HEK293 (cell line): Measurements from ENCODE around the gene AMZ2.

ENCODE experiments used
- GLI2 ChIP-seq: fragments of 450-650 bp; formaldehyde crosslinking; IDR thresholded peaks from 2 replicates; pipeline ENCODE4; 2017; ENCODE audit warnings: missing biosample characterization, missing genetic modification characterization, low read depth, borderline replicate concordance
- KLF1 ChIP-seq: fragments of 450-650 bp; formaldehyde crosslinking; IDR thresholded peaks from 2 replicates; pipeline ENCODE4 v1.5.1; 2016; ENCODE audit warnings: missing biosample characterization, missing genetic modification characterization
- MEIS1 ChIP-seq: sonication (generic); formaldehyde crosslinking; IDR thresholded peaks from 2 replicates; pipeline ENCODE4 v1.8.1; 2022; ENCODE audit warnings: missing genetic modification reagents, mild to moderate bottlenecking, borderline replicate concordance
- RBAK ChIP-seq: fragments of 450-650 bp; formaldehyde crosslinking; IDR thresholded peaks from 2 replicates; pipeline ENCODE4 v1.5.1; 2016; ENCODE audit warnings: missing biosample characterization, missing genetic modification characterization
- SP2 ChIP-seq: fragments of 450-650 bp; formaldehyde crosslinking; IDR thresholded peaks from 2 replicates; pipeline ENCODE4 v1.5.1; 2016; ENCODE audit warnings: missing biosample characterization, missing genetic modification characterization
- ZBTB20 ChIP-seq: fragments of 450-650 bp; formaldehyde crosslinking; IDR thresholded peaks from 2 replicates; pipeline ENCODE4 v1.5.1; 2016; ENCODE audit warnings: missing biosample characterization, missing genetic modification characterization
- ZNF133 ChIP-seq: fragments of 450-650 bp; formaldehyde crosslinking; IDR thresholded peaks from 2 replicates; pipeline ENCODE4 v1.5.1; 2016; ENCODE audit warnings: missing biosample characterization, missing genetic modification characterization
- ZNF157 ChIP-seq: fragments of 450-650 bp; formaldehyde crosslinking; IDR thresholded peaks from 2 replicates; pipeline ENCODE4 v1.5.1; 2016; ENCODE audit warnings: missing biosample characterization, missing genetic modification characterization
- ZNF16 ChIP-seq: fragments of 450-650 bp; formaldehyde crosslinking; IDR thresholded peaks from 2 replicates; pipeline ENCODE4 v1.5.1; 2016; ENCODE audit warnings: low read depth, missing biosample characterization, missing genetic modification characterization
- ZNF24 ChIP-seq: fragments of 450-650 bp; formaldehyde crosslinking; IDR thresholded peaks from 2 replicates; pipeline ENCODE4 v1.5.1; 2016; ENCODE audit warnings: missing biosample characterization, missing genetic modification characterization
- ZNF423 ChIP-seq: fragments of 450-650 bp; formaldehyde crosslinking; IDR thresholded peaks from 2 replicates; pipeline ENCODE4 v1.5.1; 2016; ENCODE audit warnings: missing biosample characterization, missing genetic modification characterization
- ZNF514 ChIP-seq: fragments of 450-650 bp; formaldehyde crosslinking; IDR thresholded peaks from 2 replicates; pipeline ENCODE4 v1.5.1; 2016; ENCODE audit warnings: missing biosample characterization, missing genetic modification characterization
- ZNF549 ChIP-seq: fragments of 450-650 bp; IDR thresholded peaks from 2 replicates; pipeline ENCODE4 v1.5.1; 2018; ENCODE audit warnings: missing biosample characterization, missing genetic modification characterization, mild to moderate bottlenecking, inconsistent platforms, moderate library complexity
- ZNF585B ChIP-seq: fragments of 450-650 bp; formaldehyde crosslinking; IDR thresholded peaks from 2 replicates; pipeline ENCODE4 v1.5.1; 2016; ENCODE audit warnings: missing biosample characterization, missing genetic modification characterization
- ZNF621 ChIP-seq: fragments of 450-650 bp; formaldehyde crosslinking; IDR thresholded peaks from 2 replicates; pipeline ENCODE4 v1.5.1; 2017; ENCODE audit warnings: missing biosample characterization, missing genetic modification characterization
- ZNF624 ChIP-seq: fragments of 450-650 bp; formaldehyde crosslinking; IDR thresholded peaks from 2 replicates; pipeline ENCODE4 v1.5.1; 2017; ENCODE audit warnings: missing biosample characterization, missing genetic modification characterization
- ZNF658 ChIP-seq: fragments of 450-650 bp; formaldehyde crosslinking; IDR thresholded peaks from 2 replicates; pipeline ENCODE4; 2016; ENCODE audit warnings: missing biosample characterization, missing genetic modification characterization
- ZNF792 ChIP-seq: fragments of 450-650 bp; formaldehyde crosslinking; IDR thresholded peaks from 2 replicates; pipeline ENCODE4 v1.5.1; 2016; ENCODE audit warnings: missing biosample characterization, missing genetic modification characterization
- TF ChIP-seq, protein P1 (sequence below): fragments of 450-650 bp; formaldehyde crosslinking; IDR thresholded peaks from 2 replicates; pipeline ENCODE4 v1.5.1; 2016; ENCODE audit warnings: missing biosample characterization, missing genetic modification characterization
- TF ChIP-seq, protein P2 (sequence below): fragments of 450-650 bp; formaldehyde crosslinking; IDR thresholded peaks from 2 replicates; pipeline ENCODE4 v1.5.1; 2017; ENCODE audit warnings: missing biosample characterization, missing genetic modification characterization
- TF ChIP-seq, protein P3 (sequence below): fragments of 450-650 bp; IDR thresholded peaks from 2 replicates; pipeline ENCODE4 v1.5.1; 2018; ENCODE audit warnings: missing biosample characterization, missing genetic modification characterization
- TF ChIP-seq, protein P4 (sequence below): fragments of 450-650 bp; formaldehyde crosslinking; IDR thresholded peaks from 2 replicates; pipeline ENCODE4 v1.5.1; 2016; ENCODE audit warnings: missing biosample characterization, missing genetic modification characterization
- TF ChIP-seq, protein P5 (sequence below): fragments of 450-650 bp; formaldehyde crosslinking; IDR thresholded peaks from 2 replicates; pipeline ENCODE4 v1.5.1; 2016; ENCODE audit warnings: missing biosample characterization, missing genetic modification characterization
- TF ChIP-seq, protein P6 (sequence below): fragments of 450-650 bp; formaldehyde crosslinking; IDR thresholded peaks from 2 replicates; pipeline ENCODE4; 2016; ENCODE audit warnings: missing biosample characterization, missing genetic modification characterization
- TF ChIP-seq, protein P7 (sequence below): fragments of 450-650 bp; formaldehyde crosslinking; IDR thresholded peaks from 2 replicates; pipeline ENCODE4 v1.5.1; 2017; ENCODE audit warnings: missing biosample characterization, missing genetic modification characterization

The AMZ2 gene

DNA sequence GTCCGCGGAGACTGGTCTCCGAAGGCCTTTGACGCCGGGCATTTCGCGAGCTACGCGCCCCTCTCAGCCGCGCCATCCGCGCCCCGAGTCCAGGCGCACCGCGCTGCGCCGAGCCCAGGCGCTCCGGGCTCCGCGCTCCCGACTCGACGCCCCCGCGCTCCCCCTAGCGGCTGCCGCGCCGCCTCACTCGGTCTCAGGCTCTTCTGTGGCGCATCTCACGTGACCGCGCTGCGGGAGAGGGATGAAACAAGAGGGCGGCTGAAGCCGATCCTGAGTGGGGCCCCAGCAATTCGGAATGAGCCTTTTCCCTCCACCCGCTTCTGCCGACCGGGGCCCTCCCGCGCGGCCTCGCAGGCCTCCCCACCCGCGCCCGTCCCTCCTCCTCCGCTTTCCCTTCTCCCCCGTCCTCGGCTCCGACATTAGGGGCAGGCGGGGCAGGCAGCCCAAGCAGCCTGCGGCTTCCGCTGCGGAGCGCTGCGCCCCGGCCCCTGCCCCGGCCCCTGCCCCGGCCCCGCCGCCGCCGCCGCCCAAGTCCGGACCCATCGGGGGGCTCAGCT lies 42.5 kb upstream of the AMZ2 start (continued):
- TF ChIP-seq, protein P1, sequence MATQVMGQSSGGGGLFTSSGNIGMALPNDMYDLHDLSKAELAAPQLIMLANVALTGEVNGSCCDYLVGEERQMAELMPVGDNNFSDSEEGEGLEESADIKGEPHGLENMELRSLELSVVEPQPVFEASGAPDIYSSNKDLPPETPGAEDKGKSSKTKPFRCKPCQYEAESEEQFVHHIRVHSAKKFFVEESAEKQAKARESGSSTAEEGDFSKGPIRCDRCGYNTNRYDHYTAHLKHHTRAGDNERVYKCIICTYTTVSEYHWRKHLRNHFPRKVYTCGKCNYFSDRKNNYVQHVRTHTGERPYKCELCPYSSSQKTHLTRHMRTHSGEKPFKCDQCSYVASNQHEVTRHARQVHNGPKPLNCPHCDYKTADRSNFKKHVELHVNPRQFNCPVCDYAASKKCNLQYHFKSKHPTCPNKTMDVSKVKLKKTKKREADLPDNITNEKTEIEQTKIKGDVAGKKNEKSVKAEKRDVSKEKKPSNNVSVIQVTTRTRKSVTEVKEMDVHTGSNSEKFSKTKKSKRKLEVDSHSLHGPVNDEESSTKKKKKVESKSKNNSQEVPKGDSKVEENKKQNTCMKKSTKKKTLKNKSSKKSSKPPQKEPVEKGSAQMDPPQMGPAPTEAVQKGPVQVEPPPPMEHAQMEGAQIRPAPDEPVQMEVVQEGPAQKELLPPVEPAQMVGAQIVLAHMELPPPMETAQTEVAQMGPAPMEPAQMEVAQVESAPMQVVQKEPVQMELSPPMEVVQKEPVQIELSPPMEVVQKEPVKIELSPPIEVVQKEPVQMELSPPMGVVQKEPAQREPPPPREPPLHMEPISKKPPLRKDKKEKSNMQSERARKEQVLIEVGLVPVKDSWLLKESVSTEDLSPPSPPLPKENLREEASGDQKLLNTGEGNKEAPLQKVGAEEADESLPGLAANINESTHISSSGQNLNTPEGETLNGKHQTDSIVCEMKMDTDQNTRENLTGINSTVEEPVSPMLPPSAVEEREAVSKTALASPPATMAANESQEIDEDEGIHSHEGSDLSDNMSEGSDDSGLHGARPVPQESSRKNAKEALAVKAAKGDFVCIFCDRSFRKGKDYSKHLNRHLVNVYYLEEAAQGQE, result peak; percentile 29; the same call in 1 of the 2 replicates
- TF ChIP-seq ZNF658 (tag by site-specific recombination) (no peak), ZNF133 (tag by site-specific recombination) (no peak), ZNF157 (tag by site-specific recombination) (no peak), ZNF24 (tag by site-specific recombination) (peak; percentile 85), KLF1 (tag by site-specific recombination) (no peak; the same call in 1 of the 2 replicates), ZNF624 (tag by site-specific recombination) (no peak), ZBTB20 (tag by site-specific recombination) (peak; percentile 98), ZNF16 (tag by site-specific recombination) (no peak), ZNF585B (tag by site-specific recombination) (no peak), MEIS1 (no peak), SP2 (tag by site-specific recombination) (peak; percentile 70), ZNF792 (tag by site-specific recombination) (no peak), ZNF549 (no peak), ZNF621 (no peak), ZNF423 (tag by site-specific recombination) (no peak), GLI2 (tag by site-specific recombination) (no peak), ZNF514 (no peak), RBAK (no peak)
- TF ChIP-seq, protein P2, sequence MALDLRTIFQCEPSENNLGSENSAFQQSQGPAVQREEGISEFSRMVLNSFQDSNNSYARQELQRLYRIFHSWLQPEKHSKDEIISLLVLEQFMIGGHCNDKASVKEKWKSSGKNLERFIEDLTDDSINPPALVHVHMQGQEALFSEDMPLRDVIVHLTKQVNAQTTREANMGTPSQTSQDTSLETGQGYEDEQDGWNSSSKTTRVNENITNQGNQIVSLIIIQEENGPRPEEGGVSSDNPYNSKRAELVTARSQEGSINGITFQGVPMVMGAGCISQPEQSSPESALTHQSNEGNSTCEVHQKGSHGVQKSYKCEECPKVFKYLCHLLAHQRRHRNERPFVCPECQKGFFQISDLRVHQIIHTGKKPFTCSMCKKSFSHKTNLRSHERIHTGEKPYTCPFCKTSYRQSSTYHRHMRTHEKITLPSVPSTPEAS (tag by site-specific recombination), result no peak
- TF ChIP-seq, protein P3, sequence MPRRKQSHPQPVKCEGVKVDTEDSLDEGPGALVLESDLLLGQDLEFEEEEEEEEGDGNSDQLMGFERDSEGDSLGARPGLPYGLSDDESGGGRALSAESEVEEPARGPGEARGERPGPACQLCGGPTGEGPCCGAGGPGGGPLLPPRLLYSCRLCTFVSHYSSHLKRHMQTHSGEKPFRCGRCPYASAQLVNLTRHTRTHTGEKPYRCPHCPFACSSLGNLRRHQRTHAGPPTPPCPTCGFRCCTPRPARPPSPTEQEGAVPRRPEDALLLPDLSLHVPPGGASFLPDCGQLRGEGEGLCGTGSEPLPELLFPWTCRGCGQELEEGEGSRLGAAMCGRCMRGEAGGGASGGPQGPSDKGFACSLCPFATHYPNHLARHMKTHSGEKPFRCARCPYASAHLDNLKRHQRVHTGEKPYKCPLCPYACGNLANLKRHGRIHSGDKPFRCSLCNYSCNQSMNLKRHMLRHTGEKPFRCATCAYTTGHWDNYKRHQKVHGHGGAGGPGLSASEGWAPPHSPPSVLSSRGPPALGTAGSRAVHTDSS (tag by site-specific recombination), result no peak
- TF ChIP-seq, protein P4, sequence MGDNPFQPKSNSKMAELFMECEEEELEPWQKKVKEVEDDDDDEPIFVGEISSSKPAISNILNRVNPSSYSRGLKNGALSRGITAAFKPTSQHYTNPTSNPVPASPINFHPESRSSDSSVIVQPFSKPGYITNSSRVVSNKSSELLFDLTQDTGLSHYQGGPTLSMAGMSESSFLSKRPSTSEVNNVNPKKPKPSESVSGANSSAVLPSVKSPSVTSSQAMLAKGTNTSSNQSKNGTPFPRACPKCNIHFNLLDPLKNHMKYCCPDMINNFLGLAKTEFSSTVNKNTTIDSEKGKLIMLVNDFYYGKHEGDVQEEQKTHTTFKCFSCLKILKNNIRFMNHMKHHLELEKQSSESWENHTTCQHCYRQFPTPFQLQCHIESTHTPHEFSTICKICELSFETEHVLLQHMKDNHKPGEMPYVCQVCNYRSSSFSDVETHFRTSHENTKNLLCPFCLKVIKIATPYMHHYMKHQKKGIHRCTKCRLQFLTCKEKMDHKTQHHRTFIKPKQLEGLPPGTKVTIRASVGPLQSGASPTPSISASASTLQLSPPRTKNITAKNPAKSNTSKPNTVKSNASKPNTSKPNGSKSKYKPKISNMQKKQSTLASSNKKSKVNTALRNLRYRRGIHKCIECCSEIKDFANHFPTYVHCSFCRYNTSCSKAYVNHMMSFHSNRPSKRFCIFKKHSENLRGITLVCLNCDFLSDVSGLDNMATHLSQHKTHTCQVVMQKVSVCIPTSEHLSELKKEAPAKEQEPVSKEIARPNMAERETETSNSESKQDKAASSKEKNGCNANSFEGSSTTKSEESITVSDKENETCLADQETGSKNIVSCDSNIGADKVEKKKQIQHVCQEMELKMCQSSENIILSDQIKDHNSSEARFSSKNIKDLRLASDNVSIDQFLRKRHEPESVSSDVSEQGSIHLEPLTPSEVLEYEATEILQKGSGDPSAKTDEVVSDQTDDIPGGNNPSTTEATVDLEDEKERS (tag by site-specific recombination), result no peak
- TF ChIP-seq, protein P5, sequence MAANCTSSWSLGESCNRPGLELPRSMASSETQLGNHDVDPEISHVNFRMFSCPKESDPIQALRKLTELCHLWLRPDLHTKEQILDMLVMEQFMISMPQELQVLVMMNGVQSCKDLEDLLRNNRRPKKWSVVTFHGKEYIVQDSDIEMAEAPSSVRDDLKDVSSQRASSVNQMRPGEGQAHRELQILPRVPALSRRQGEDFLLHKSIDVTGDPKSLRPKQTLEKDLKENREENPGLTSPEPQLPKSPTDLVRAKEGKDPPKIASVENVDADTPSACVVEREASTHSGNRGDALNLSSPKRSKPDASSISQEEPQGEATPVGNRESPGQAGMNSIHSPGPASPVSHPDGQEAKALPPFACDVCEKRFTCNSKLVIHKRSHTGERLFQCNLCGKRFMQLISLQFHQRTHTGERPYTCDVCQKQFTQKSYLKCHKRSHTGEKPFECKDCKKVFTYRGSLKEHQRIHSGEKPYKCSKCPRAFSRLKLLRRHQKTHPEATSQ (tag by site-specific recombination), result 0 out of 2 replicates have a peak, but pooled peaks have one; percentile 58
- TF ChIP-seq, protein P6, sequence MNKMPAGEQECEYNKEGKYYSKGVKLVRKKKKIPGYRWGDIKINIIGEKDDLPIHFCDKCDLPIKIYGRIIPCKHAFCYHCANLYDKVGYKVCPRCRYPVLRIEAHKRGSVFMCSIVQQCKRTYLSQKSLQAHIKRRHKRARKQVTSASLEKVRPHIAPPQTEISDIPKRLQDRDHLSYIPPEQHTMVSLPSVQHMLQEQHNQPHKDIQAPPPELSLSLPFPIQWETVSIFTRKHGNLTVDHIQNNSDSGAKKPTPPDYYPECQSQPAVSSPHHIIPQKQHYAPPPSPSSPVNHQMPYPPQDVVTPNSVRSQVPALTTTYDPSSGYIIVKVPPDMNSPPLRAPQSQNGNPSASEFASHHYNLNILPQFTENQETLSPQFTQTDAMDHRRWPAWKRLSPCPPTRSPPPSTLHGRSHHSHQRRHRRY (tag by site-specific recombination), result no peak
- TF ChIP-seq, protein P7, sequence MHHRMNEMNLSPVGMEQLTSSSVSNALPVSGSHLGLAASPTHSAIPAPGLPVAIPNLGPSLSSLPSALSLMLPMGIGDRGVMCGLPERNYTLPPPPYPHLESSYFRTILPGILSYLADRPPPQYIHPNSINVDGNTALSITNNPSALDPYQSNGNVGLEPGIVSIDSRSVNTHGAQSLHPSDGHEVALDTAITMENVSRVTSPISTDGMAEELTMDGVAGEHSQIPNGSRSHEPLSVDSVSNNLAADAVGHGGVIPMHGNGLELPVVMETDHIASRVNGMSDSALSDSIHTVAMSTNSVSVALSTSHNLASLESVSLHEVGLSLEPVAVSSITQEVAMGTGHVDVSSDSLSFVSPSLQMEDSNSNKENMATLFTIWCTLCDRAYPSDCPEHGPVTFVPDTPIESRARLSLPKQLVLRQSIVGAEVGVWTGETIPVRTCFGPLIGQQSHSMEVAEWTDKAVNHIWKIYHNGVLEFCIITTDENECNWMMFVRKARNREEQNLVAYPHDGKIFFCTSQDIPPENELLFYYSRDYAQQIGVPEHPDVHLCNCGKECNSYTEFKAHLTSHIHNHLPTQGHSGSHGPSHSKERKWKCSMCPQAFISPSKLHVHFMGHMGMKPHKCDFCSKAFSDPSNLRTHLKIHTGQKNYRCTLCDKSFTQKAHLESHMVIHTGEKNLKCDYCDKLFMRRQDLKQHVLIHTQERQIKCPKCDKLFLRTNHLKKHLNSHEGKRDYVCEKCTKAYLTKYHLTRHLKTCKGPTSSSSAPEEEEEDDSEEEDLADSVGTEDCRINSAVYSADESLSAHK, result no peak
- TF ChIP-seq, all 188 proteins: peak for 63
